ENCODE results near the gene LAMA2.

LAMA2 gene

GRCh38 chr6:128919412-128920180 lies 36.7 kb downstream of the LAMA2 start:
- in situ Hi-C loops (cut with MboI; ENCODE audit: low pct_unique_long_range_greater_than_20kb, low sequenced_read_pairs, unreplicated experiment), result no loop called here
- TF ChIP-seq CTCF (IDR thresholded peaks at IDR 0.05; ENCODE audit: extremely low read depth, insufficient read depth, missing control alignments), result no peak
- DNase-seq (ENCODE audit: low spot score), result no peak

GRCh38 chr6:128925765-128926164 lies 42.8 kb downstream of the LAMA2 start:
- in situ Hi-C loops (cut with MboI; ENCODE audit: low pct_unique_long_range_greater_than_20kb, low sequenced_read_pairs, unreplicated experiment), result no loop called here

GRCh38 chr6:128929869-128930268 lies 46.9 kb downstream of the LAMA2 start:
- DNase-seq (ENCODE audit: low spot score), result no peak
- in situ Hi-C loops (cut with MboI; ENCODE audit: low pct_unique_long_range_greater_than_20kb, low sequenced_read_pairs, unreplicated experiment), result no loop called here
- TF ChIP-seq CTCF (IDR thresholded peaks at IDR 0.05; ENCODE audit: extremely low read depth, insufficient read depth, missing control alignments), result no peak

More at GRCh38 chr6:128925765-128926164, 42.8 kb downstream of the LAMA2 start:
- DNase-seq (ENCODE audit: low spot score), result no peak
- no peak for TF ChIP-seq CTCF (IDR thresholded peaks at IDR 0.05; ENCODE audit: extremely low read depth, insufficient read depth, missing control alignments)

- in situ Hi-C loops (cut with MboI; ENCODE audit: low pct_unique_long_range_greater_than_20kb, low sequenced_read_pairs, unreplicated experiment), result no loop called here
- no peak for TF ChIP-seq CTCF (IDR thresholded peaks at IDR 0.05; ENCODE audit: extremely low read depth, insufficient read depth, missing control alignments)
- DNase-seq (ENCODE audit: low spot score), result no peak
Observed at GRCh38 chr6:128930321-128930720, 47.4 kb downstream of the LAMA2 start.

GRCh38 chr6:128932061-128932460 lies 49.1 kb downstream of the LAMA2 start:
- no peak for DNase-seq (ENCODE audit: low spot score)
- in situ Hi-C loops (cut with MboI; ENCODE audit: low pct_unique_long_range_greater_than_20kb, low sequenced_read_pairs, unreplicated experiment), result no loop called here
- no peak for TF ChIP-seq CTCF (IDR thresholded peaks at IDR 0.05; ENCODE audit: extremely low read depth, insufficient read depth, missing control alignments)

GRCh38 chr6:128950864-128951263 lies 67.9 kb downstream of the LAMA2 start:
- no peak for DNase-seq (ENCODE audit: low spot score)
- no peak for TF ChIP-seq CTCF (IDR thresholded peaks at IDR 0.05; ENCODE audit: extremely low read depth, insufficient read depth, missing control alignments)
- in situ Hi-C loops (cut with MboI; ENCODE audit: low pct_unique_long_range_greater_than_20kb, low sequenced_read_pairs, unreplicated experiment), result no loop called here
